HG02973 (cell line): ENCODE data around the gene IKZF2.
A peak's percentile ranks its signal among the peaks of the same experiment; 100 is the strongest.

Experiments used
- ATAC-seq: cut with Tn5 transposase; IDR thresholded peaks from one replicate; pipeline ENCODE4 v1.9.1; 2021; ENCODE audit warnings: moderate library complexity; ENCODE audit not compliant: unreplicated experiment

The IKZF2 gene

DNA sequence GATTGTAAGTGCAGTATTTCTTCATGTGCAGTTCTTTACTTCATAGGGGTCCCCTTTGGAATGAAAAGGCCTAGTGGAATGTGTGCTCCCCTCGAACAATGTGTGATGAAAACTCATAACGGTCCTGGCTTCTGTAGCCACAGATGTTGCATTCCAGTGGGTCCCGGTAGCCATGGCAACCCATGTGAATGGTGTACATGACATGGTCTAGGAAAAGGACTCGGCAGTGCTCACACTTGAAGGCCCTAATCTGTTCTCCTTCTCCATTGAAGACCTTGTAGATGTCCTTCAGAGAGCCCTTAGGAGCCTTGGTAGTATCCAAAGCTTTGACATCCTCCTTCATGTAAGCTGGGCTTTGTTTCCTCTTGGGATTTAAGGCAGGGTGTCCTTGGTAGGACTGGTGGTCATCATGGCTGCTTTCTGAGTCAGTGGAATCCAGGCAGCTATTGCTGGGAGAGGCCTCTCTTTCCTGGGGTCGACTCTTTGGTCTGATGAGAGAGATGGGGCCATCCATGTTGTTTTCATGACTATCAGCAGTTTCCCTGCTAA lies 144.0 kb downstream of the IKZF2 start:
- ATAC-seq: no peak

DNA sequence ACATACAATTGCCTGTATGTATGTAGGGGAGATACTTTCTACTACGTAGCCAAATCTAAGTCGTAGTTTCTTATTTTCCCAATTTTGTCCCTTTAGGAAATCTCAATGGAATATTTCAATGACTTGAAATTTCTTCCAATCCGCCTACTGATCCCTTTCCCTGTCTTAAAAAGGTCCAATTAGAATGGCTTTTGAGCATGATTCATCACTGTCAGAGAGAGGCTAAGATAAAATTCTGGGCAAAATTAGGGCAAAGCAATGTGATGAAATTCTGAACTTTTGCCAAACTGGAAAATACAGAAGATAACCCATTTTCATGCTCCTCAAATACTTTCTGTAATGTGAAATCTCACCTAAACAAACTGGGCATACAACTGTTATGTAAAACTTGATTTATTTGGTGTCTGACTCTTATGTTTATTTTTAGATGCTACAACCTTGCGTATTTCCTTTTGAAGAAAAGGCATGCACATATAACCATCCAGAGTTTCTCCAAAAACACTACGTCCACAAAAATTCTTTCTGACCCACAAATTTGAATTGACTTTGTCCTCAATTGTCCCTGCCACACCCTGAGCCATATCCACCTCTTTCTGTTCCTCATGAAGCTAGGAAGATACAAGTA lies 147.1 kb downstream of the IKZF2 start:
- ATAC-seq: no peak

DNA sequence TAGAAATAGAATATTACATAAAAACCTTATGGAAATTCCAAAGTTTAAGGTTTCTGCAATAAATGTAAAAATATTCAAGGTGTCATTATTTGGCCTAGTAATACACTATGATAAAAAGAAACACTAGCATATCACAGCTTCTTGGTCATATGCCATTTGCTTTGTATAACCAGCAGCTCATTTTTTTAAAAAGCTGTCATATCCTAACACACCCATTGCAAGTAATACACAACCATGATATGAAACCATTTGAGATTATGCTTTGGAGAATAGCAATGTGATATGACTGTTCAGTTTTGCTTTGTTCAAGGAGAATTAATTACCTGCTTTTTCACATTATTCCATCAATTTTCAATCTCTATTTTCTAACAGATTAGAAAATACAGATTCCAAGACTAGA lies 149.0 kb downstream of the IKZF2 start:
- peak; percentile 59 for ATAC-seq

DNA sequence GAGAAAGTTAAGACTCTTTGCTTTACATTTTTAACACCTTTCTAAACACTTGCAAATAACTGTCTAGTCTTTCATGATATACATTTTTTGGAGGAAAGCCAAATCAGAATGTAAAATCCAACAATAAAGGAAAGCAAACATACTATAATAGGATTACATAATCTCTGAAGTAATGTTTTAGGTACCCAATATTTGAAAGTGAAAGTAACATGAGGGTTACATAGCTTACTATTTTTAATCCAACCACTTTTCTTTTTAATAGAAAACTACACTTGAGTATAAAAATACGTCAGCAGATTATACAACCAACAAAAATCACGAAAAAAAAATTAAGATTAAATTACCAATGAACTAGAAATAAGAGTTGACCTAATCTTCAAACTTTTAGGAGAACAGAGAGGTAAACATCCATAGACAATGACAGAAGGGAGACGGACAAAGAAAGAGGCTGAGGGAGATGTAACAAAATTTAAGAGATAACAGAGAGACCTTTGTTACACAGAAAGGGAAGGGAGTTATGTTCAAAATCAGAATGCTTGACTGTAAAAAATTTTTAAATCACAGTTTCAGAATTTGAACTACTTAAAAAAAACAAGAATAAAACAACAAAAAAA lies 150.0 kb downstream of the IKZF2 start:
- no peak for ATAC-seq

DNA sequence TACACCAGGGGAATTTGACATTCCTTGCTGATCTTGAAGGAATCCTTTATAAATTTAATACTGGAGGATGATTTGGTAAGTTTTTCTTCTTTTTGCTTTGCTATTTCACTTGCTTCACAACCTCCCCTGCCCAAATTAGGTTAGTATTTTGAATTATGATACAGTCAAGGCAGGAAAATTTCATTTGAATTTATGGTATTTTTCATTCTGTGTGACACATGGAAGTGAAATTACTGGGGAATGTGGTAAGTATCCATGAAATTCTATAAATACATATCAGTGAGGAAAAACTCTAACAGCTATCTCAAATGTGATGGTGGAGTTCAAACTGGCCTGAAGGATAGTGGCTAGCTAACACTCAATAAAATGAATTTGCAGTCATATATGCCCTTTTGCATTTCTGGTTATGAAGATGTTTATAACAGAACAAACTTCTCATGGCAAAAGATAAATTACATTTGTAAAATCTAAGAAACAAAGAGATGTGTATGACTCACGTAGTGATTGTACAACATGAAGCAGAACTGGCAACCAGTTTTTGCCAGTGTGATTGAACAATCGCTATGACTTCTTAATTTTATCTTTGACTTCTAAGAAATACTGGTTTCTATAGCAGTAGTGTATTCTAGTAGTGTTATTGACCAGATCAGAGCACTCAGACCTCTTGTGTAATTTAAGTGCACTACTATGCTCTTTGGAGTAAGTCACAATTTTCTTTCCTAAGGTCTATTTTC lies 152.6 kb downstream of the IKZF2 start:
- ATAC-seq: no peak

DNA sequence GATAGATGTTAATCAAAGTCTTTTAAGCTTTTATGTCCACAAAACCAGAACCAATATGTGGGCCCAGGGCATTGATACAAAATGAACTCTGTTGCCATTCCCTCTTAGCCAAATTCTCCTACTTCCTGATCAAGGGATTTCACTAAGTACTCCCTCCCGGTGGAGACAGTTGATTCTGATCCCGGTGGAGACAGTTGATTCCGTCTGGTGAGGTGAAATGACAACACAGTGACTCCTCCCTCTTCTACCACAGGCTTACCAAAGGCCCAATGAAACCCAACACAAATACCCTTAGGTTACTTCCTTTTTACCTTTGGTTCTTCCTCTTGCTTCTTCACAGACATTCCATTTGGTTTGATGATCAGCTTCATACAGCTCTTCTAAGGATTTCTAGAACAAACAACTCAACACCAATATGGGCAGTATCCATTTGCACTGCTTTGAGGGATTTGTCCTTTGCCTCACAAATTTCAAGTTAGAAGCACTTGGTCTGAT lies 153.8 kb downstream of the IKZF2 start:
- no peak for ATAC-seq

DNA sequence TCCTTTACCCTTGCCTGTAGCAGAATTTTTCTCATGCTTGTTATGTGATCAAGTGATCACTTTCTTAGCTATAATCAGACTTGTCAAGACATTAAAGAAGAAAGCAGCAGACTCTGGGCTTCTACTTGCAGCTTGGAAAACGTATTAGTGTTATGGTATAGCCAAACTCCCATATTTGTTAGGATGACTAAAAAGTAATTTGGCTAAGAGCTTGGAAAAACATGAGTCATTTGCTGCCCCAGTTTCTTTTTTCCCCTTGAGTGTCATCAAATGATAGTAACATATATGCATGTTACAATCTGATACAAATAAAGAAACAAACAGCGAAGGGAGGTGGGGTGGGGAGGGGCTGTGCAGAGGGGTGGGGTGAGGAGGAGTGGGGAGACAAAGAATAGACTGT lies 155.5 kb downstream of the IKZF2 start:
- no peak for ATAC-seq

DNA sequence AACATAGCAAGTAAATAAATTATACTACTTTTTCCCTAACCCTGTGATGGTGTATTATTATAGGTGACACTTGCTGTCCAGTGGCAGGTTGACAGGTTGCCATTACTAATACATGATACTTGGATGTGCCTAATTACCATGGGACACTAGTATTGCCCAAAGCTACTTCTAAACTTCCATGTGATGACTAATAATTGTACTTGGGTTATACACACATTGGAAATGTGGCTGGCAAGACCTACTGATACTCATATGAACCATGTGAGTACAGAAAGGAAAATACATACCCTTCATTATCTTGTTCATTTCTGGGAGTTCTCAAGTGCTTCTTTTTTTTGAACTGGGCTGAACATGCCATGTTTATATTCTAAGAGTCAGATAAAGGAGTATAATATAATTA lies 156.4 kb downstream of the IKZF2 start:
- no peak for ATAC-seq

DNA sequence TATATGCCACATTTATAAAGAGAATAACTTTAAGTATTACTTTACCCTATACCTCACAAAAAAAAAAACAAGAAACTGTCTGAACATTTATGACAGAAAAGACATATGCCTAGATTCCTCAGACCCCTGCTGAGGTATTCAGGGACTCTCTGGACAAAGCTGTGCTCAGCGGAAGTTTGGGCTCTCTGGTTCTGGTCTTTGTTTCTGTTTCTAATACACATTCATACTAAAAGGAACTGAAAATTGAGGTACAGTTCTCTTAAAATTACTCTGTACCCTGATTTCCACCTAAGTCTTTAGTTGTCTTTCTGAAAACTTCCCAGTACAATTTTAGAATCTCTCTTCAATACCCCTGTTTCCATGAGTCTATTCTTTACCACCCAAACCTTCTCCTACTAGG lies 160.3 kb downstream of the IKZF2 start:
- peak; percentile 83 for ATAC-seq

DNA sequence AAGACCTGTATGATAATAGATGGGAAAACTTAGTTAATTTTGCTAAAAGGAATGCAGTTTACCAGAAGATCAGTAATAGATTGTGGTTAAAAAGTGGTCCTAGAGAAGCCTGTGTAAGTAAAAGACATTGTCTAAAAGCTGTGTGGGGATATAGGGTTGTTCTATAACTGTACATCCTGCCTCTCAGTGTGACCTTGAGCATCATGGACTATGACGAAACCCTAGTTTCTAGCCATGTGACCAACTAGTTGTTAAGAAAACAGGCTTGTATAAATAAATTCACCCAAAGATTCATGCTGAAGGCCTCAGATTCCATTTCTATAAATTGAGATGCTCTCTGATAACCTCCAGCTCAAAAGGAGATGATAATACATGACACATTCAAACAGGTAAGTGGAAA lies 160.7 kb downstream of the IKZF2 start:
- peak; percentile 87 for ATAC-seq

DNA sequence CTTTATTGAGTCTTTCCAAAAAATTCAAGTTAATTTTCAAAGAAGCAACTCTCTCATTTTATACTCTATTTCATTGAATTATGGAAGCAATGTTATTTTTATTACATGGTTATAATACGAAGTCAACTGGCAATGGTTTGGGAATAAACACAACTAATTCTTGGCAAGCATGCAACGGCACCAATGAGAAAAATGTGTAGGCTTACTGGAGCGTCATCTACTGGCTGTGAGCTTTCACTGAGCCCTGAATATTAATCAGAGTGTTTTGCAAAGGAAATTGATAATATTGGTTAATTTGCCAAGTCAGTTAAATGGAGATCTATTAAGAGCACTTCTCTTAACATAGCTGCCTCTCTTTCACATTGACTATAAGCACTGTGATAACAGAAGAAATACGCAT lies 163.9 kb downstream of the IKZF2 start:
- ATAC-seq: no peak

DNA sequence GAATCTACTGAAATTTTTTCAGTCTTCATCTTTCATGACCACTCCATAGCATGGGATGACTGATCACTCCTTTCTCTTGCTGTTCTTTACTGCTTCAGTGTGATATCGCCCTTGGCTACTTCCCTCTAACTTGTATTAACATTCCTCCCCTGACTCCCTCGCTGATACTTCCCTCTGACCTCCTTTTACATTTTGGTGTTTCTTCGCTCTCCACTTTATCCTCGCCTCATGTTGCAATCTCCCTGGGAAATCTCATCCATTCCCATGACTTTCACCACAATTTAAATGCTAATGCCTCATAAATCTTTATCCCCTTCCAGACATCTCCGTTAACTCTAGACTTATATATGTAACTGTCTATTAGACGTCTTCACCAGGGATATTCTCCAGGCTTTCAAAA lies 167.3 kb downstream of the IKZF2 start:
- no peak for ATAC-seq

DNA sequence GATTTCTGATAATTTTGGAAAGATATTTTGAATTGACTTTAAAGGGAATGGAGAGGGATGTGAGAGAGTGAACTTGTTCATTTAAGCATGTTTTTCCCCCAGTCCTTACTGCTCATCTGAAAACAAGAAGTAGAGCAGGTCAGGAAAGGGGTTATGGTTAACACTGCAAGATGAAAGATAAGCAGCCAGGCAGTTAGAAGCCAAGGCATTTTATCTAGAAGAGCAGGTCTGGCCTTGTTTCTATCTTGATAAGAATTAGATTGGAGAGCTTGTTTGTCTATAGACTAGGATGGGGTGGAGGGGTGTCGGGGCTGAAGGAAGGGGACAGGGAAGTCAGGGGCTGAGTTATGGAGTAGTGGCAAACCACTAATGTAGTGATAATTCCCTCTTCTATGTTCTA lies 171.6 kb downstream of the IKZF2 start:
- ATAC-seq: no peak

DNA sequence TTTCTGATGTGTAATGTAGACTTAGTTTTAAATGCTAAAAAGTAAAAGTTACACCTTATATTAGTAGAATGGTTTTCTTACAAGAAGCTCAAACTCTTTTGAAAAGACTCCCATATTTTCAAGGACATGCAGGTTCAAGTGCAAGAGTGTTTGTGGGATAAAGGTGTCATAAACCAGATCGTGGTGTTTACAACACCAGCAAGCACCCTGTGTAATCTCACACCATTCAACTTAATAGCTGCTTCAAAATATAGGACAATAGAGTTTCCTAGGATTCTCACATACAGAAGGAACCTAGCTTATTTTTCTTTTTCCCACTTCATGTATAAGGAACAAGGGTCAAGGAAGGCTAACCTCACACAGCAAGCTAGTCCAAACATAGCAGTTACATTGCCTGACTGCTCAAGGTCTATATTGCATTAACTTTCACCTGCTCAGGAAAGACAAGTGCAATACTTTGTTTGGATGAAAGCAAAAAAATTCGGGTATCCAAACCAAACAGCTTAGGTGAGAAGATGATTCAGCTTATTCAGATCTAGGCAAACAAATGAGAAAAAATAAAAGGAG lies 172.3 kb downstream of the IKZF2 start:
- ATAC-seq: no peak

DNA sequence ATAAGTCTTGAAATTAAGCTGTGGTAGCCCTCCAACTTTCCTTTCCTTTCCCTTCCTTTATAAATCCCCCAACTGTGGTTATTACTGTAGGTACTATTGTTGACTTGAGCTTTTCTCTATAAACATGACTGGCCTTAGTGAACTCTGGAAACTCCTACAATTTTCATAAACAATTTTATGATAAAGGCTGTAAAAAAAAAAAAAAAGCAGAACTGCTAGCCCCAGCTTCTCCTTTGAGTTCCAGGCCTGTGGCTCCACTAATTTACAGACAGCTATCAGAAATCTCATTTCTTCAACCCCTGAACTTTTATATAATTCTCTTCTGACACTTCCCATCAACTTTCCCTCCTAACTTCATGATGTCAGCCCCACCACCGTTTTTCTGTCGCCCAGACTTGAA lies 174.3 kb downstream of the IKZF2 start:
- ATAC-seq: no peak

DNA sequence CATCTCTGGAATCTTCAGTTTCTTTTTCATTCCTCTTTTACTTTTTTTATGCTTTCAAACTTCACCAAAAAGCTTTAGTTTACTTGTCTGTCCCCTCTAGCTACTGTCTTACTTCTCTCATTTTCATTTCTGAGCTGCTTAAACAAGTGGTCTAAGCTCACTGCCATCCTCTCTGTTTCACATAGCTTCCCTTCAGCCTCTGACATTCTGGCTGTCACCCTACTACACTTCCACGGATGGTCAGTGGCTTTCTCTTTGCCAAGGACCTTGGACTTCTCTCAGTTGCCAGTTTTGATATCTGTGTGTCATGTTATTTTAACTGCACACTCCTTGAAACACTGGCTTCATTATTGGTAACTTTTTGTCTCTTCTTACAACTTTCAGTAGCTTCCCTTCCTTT lies 176.1 kb downstream of the IKZF2 start:
- no peak for ATAC-seq

DNA sequence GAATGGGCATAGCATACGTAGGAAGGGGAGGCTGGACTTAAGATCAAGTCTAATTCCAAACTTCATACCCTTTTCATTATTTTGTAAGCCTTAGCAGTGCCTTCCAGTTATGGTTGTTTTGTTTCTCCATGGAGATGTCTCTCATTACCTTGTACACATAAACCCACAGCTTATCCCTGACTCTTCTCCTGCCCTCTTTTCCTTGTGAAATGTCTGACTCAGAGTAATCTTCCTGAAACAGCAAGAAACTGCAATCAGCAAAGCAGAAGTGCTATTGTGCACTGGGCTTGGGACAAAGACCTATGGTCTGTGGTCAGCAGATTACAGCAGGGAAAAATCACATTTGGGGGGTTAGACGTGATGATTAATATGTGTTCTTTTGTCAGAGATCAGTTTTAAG lies 176.7 kb downstream of the IKZF2 start:
- no peak for ATAC-seq

DNA sequence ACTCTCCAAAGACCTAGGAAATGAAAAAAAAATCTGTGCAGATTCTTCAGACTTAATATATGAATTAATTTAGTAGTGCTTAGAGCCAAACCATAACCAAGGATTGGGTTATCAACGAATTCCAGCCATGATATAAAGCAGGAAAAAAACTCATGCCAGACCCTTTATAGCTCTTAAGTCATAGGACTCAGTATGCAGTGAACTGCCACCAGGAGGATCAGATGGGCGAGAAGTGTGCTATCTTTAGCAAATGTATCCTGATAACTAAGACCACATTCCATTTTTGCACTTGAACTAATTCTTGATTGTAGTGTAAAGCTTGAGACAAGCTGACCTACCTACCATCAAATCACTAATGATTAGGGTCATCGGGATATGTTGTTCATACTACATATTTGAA lies 178.1 kb downstream of the IKZF2 start:
- ATAC-seq: no peak

DNA sequence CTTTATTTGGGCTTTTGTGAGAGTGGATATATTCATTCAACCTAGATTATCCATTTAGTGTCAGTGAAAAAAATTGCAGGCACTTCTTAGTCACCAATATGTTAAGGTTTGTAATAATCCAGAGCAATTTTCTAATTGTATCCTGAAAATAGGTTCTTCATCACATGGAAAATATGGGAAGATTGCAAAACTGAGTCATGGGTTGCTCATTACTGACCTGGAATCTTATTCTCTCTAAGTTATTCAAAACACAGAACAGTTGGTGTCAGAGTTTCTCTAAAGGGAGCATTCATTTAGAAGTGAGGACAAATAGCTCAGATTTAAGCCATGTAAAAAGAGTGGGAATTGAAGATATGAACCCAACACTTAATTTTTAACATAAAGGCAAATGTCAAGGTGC lies 181.3 kb downstream of the IKZF2 start:
- ATAC-seq: no peak

DNA sequence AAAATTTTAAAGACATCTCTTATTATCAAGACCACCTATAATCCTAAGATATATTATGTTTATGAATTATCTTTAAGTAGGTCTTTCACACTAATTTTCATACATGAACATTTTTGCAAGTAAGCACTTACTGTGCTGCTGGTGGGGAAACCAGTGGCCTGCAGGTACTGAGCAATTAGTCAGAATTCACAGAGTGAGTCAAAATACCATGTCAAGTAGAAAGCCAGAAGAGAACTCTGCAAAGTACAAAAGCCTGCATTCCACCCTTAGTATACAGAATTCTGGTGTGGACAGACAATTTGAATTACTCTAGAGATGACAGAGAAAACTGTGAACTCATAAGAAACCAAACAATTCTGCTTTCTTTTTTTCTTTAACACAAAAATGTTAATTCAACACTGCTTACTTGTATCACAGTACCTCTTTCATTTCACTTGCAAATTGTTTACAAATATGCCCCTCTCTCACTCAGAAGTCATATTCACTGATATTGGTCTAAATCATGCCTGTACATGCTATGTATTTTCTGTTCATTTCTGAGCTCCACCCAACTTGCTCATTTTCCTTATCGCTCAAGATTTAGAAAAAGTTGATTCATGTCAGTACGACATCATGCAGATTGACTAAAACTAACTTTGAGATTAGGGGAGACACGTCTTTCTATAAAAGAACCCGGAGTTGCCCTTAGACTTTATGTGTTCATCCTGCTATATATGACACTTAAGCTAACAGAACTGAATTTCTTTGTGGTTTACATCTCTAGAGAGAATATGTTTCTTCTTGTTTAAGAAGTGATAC lies 182.9 kb downstream of the IKZF2 start:
- peak; percentile 66 for ATAC-seq

DNA sequence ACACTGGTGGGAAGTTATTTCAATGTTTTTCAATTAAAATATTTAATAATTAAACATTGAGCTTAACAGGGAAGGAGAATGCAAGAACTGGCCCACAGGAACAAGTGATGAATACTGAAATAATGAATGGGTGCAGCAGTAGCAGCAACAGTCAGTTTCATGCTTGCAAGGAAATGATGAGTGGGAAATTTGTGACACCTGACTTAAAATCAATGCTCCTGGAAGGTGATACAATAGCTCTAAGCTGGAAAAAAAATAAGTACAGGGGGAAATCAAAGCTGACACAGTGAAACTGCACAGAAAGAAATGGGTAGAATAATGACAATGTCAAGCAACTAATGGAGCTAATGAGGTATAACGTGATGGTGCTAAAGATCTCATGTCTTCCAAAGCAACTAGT lies 184.5 kb downstream of the IKZF2 start:
- no peak for ATAC-seq
